ENCODE results near the gene MAMLD1. TPM values are rescaled to one million over a fixed set of nuclear protein-coding genes. Genes with fewer than 3 reads are reported as not detected.

The MAMLD1 gene
- total RNA-seq, 3 donors from 2014 or later (not counting 1 experiment from before 2014, with no cell fraction given) = 0.23 to 1.1 (median 0.45) TPM

DNA sequence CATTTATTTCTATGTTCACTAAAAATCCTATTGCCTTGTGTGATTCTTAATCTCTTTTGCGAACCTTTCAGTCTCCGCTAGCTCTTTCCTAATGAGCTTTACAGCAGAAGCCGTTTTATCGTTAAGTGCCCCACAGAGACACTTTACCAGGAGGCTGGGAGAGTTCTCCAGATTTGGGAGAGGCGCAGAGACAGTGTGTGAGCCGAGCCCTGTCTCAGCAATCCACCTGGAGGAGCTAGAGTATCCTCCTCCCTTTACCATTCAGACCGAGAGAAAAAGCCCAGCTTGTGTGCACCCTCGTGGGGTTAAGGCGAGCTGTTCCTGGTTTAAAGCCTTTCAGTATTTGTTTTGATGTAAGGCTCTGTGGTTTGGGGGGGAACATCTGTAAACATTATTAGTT, 150.4 kb downstream of the MAMLD1 start:
- WGBS (ENCODE audit: insufficient coverage) = 81% methylated on average over 6 of the region's 9 CpGs
- intact Hi-C loops (cut with micrococcal nuclease) = no loop called here
- Mint-ChIP-seq H3K27ac (no peak overlapping the region), H3K27me3 (ENCODE audit: low read depth in 2 of 2) (peaks cover 10 to 25% of the 10 kb centered on the region in 2 donors), H3K4me1 (no peaks in the 10 kb centered on the region), H3K9me3 (no peaks in the 10 kb centered on the region), H3K36me3 (no peaks in the 10 kb centered on the region), H3K4me3 (no peak overlapping the region)
- Histone ChIP-seq H3K4me1 (ENCODE audit: control insufficient read depth, insufficient read depth, low read length) (no peaks in the 10 kb centered on the region), H3K4me3 (ENCODE audit: low read length) (no peak overlapping the region), H3K27me3 (ENCODE audit: control insufficient read depth, insufficient read depth, low read length) (no peaks in the 10 kb centered on the region), H3K36me3 (ENCODE audit: control insufficient read depth, insufficient read depth, low read length) (no peaks in the 10 kb centered on the region), H3K27ac (ENCODE audit: low read length) (no peak overlapping the region), H3K9me3 (ENCODE audit: control insufficient read depth, insufficient read depth, low read length) (no peaks in the 10 kb centered on the region)
- TF ChIP-seq, protein P1, sequence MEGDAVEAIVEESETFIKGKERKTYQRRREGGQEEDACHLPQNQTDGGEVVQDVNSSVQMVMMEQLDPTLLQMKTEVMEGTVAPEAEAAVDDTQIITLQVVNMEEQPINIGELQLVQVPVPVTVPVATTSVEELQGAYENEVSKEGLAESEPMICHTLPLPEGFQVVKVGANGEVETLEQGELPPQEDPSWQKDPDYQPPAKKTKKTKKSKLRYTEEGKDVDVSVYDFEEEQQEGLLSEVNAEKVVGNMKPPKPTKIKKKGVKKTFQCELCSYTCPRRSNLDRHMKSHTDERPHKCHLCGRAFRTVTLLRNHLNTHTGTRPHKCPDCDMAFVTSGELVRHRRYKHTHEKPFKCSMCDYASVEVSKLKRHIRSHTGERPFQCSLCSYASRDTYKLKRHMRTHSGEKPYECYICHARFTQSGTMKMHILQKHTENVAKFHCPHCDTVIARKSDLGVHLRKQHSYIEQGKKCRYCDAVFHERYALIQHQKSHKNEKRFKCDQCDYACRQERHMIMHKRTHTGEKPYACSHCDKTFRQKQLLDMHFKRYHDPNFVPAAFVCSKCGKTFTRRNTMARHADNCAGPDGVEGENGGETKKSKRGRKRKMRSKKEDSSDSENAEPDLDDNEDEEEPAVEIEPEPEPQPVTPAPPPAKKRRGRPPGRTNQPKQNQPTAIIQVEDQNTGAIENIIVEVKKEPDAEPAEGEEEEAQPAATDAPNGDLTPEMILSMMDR (IDR thresholded peaks at IDR 0.05) = no peak
- DNase-seq (no peak), ATAC-seq (no peak)

DNA sequence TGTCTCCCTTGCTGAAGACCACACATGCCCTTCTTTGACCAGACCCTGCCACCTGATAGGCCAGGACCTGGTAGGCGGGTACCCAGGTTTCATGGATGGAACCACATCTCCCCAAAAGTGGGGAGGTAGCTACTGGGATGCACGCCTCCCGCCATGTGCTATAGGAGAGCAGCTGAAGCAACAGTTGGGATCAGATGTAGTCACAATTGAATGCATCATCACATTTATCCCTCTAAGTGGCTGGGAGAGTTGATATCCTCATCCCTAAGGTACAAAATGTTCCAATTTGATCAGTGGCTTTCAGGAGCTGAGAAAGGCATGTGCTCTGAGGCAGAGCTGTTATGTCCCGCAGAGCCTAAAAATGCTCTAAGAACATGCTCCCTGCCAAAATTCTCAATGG, 151.3 kb downstream of the MAMLD1 start:
- DNase-seq = no peak
- Mint-ChIP-seq H3K27me3 (ENCODE audit: low read depth in 2 of 2) (peaks cover 10 to 25% of the 10 kb centered on the region in 2 donors), H3K4me1 (no peaks in the 10 kb centered on the region), H3K27ac (no peak overlapping the region), H3K36me3 (no peaks in the 10 kb centered on the region), H3K9me3 (no peaks in the 10 kb centered on the region), H3K4me3 (no peak overlapping the region)
- 100% methylated on average over 1 of the region's 4 CpGs for WGBS (ENCODE audit: insufficient coverage)
- Histone ChIP-seq H3K36me3 (ENCODE audit: control insufficient read depth, insufficient read depth, low read length) (no peaks in the 10 kb centered on the region), H3K4me1 (ENCODE audit: control insufficient read depth, insufficient read depth, low read length) (no peaks in the 10 kb centered on the region), H3K4me3 (ENCODE audit: low read length) (no peak overlapping the region), H3K9me3 (ENCODE audit: control insufficient read depth, insufficient read depth, low read length) (no peaks in the 10 kb centered on the region), H3K27ac (ENCODE audit: low read length) (no peak overlapping the region), H3K27me3 (ENCODE audit: control insufficient read depth, insufficient read depth, low read length) (no peaks in the 10 kb centered on the region)
- TF ChIP-seq, protein P1 (IDR thresholded peaks at IDR 0.05) = no peak
- no peak for ATAC-seq
- intact Hi-C loops (cut with micrococcal nuclease) = no loop called here

DNA sequence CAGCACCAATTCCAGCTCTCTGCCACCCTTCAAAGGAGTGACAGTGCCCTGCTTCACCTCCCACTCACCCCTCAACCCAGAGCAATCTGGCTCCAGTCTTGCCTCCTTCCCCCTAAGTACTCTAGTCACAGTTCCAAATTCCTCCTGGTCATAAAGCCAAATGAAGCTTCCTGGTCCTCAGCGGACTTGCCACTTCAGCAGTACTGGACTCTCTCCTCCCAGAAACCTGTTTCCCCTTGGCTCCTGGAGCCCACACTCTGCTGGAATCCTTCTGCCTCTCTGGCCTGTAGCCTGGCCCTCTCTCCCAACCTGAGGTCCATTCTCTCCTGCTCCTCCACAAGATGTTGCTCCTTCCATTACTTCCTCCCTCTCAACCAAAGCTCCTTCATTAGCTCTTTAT, 152.7 kb downstream of the MAMLD1 start:
- Histone ChIP-seq H3K27me3 (ENCODE audit: control insufficient read depth, insufficient read depth, low read length) (no peaks in the 10 kb centered on the region), H3K9me3 (ENCODE audit: control insufficient read depth, insufficient read depth, low read length) (no peaks in the 10 kb centered on the region), H3K27ac (ENCODE audit: low read length) (no peak overlapping the region), H3K36me3 (ENCODE audit: control insufficient read depth, insufficient read depth, low read length) (no peaks in the 10 kb centered on the region), H3K4me3 (ENCODE audit: low read length) (no peak overlapping the region), H3K4me1 (ENCODE audit: control insufficient read depth, insufficient read depth, low read length) (no peaks in the 10 kb centered on the region)
- Mint-ChIP-seq H3K4me3 (no peak overlapping the region), H3K4me1 (no peaks in the 10 kb centered on the region), H3K9me3 (no peaks in the 10 kb centered on the region), H3K36me3 (no peaks in the 10 kb centered on the region), H3K27me3 (ENCODE audit: low read depth in 2 of 2) (peaks cover 10 to 25% of the 10 kb centered on the region in 2 donors), H3K27ac (no peak overlapping the region)
- DNase-seq (no peak), ATAC-seq (no peak)
- intact Hi-C loops (cut with micrococcal nuclease) = no loop called here
- TF ChIP-seq, protein P1 (IDR thresholded peaks at IDR 0.05) = no peak
- 90% methylated on average over 1 of the region's 1 CpG for WGBS (ENCODE audit: insufficient coverage)

DNA sequence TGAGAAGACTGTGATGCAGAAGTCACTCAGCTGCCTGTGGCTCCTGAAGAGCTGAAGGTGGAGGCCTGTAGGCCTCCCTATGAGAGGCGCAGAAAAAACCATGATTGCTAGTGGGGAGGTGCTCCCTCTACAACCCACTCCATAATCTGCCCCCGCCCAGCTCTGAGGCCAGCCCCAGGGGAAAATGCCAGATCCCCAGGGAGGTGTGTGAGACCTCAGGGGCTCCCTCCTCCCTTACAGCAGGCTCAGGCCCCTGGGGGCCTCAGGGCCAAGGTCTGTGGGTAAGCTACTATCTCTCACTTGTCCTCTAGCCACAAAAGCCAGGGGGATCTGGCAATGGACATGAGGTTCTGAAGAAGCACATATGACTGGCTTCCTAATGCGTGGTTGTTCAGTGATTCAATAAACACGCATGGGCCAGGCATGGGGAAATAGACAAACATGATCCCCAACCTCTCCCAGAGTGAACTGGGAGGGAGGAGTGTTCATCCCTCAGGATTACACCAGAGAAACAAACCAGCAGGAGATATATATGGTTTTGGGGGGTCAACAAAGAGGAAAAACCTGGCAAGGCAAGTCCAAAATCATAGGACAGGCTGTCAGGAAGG, 154.3 kb downstream of the MAMLD1 start:
- ATAC-seq (no peak), DNase-seq (no peak)
- intact Hi-C loops (cut with micrococcal nuclease) = no loop called here
- Mint-ChIP-seq H3K36me3 (no peaks in the 10 kb centered on the region), H3K4me1 (no peaks in the 10 kb centered on the region), H3K4me3 (no peak overlapping the region), H3K27ac (no peak overlapping the region), H3K27me3 (ENCODE audit: low read depth in 2 of 2) (peaks cover 10 to 25% of the 10 kb centered on the region in 2 donors), H3K9me3 (no peaks in the 10 kb centered on the region)
- Histone ChIP-seq H3K27ac (ENCODE audit: low read length) (no peak overlapping the region), H3K27me3 (ENCODE audit: control insufficient read depth, insufficient read depth, low read length) (no peaks in the 10 kb centered on the region), H3K4me3 (ENCODE audit: low read length) (no peak overlapping the region), H3K36me3 (ENCODE audit: control insufficient read depth, insufficient read depth, low read length) (no peaks in the 10 kb centered on the region), H3K9me3 (ENCODE audit: control insufficient read depth, insufficient read depth, low read length) (no peaks in the 10 kb centered on the region), H3K4me1 (ENCODE audit: control insufficient read depth, insufficient read depth, low read length) (no peaks in the 10 kb centered on the region)
- TF ChIP-seq, protein P1 (IDR thresholded peaks at IDR 0.05) = no peak
- 100% methylated on average over 1 of the region's 4 CpGs for WGBS (ENCODE audit: insufficient coverage)

Measured in natural killer cell (primary cell).